GM18499 (cell line): ENCODE data around the gene NPIPA5.
"Not testable (repeated sequence)": the region's sequence is repeated elsewhere in the genome, so short reads cannot be mapped to it uniquely, and the experiment has no call there.

Source experiments
- ATAC-seq: cut with Tn5 transposase; IDR thresholded peaks from one replicate; pipeline ENCODE4 v1.9.1; 2021; ENCODE audit warnings: moderate number of reproducible peaks; ENCODE audit not compliant: insufficient read depth, unreplicated experiment

The NPIPA5 gene

GRCh38 chr16:15395631-15396508, 17.8 kb upstream of the NPIPA5 start, which contains the start of gene MPV17L:
Gene MPV17L, plus strand, starts transcription at chr16:15395754. Its CDS starts 144 bp downstream, at chr16:15395898.
- ATAC-seq: not testable (repeated sequence)

- not testable (repeated sequence) for ATAC-seq
These were observed 14.9 kb upstream of the NPIPA5 start for GRCh38 chr16:15393025-15393424.

- ATAC-seq: not testable (repeated sequence)
These were observed 11.8 kb upstream of the NPIPA5 start for GRCh38 chr16:15389916-15390315.

GRCh38 chr16:15388060-15388459, 10.0 kb upstream of the NPIPA5 start:
- not testable (repeated sequence) for ATAC-seq

GRCh38 chr16:15382810-15383209, 4.7 kb upstream of the NPIPA5 start:
- not testable (repeated sequence) for ATAC-seq

GRCh38 chr16:15357495-15357894, 20.6 kb downstream of the NPIPA5 start:
- not testable (repeated sequence) for ATAC-seq

GRCh38 chr16:15354846-15355245, 23.2 kb downstream of the NPIPA5 start:
- not testable (repeated sequence) for ATAC-seq

GRCh38 chr16:15352852-15353251, 25.2 kb downstream of the NPIPA5 start:
- ATAC-seq: not testable (repeated sequence)

- ATAC-seq: not testable (repeated sequence)
These were observed 26.3 kb downstream of the NPIPA5 start for GRCh38 chr16:15351745-15352144.

GRCh38 chr16:15351251-15351650, 26.8 kb downstream of the NPIPA5 start:
- ATAC-seq: not testable (repeated sequence)

- not testable (repeated sequence) for ATAC-seq
These were observed 29.4 kb downstream of the NPIPA5 start for GRCh38 chr16:15348721-15349120.

GRCh38 chr16:15342337-15342736, 35.8 kb downstream of the NPIPA5 start:
- ATAC-seq: not testable (repeated sequence)

GRCh38 chr16:15338986-15339385, 39.1 kb downstream of the NPIPA5 start:
- not testable (repeated sequence) for ATAC-seq

- ATAC-seq: not testable (repeated sequence)
These were observed 40.0 kb downstream of the NPIPA5 start for GRCh38 chr16:15337974-15338605.

GRCh38 chr16:15335609-15336008, 42.5 kb downstream of the NPIPA5 start:
- not testable (repeated sequence) for ATAC-seq

GRCh38 chr16:15333969-15334368, 44.1 kb downstream of the NPIPA5 start:
- not testable (repeated sequence) for ATAC-seq

- not testable (repeated sequence) for ATAC-seq
These were observed 47.1 kb downstream of the NPIPA5 start for GRCh38 chr16:15330978-15331377.

GRCh38 chr16:15324954-15325353, 53.1 kb downstream of the NPIPA5 start:
- not testable (repeated sequence) for ATAC-seq

- not testable (repeated sequence) for ATAC-seq
These were observed 54.7 kb downstream of the NPIPA5 start for GRCh38 chr16:15323373-15323772.

- not testable (repeated sequence) for ATAC-seq
These were observed 56.9 kb downstream of the NPIPA5 start for GRCh38 chr16:15321221-15321620.

GRCh38 chr16:15314562-15314961, 63.5 kb downstream of the NPIPA5 start:
- ATAC-seq: not testable (repeated sequence)
